Measurements from ENCODE around the gene CAPZB.
A peak's percentile ranks its signal among the peaks of the same experiment; 100 is the strongest.

CAPZB gene

DNA sequence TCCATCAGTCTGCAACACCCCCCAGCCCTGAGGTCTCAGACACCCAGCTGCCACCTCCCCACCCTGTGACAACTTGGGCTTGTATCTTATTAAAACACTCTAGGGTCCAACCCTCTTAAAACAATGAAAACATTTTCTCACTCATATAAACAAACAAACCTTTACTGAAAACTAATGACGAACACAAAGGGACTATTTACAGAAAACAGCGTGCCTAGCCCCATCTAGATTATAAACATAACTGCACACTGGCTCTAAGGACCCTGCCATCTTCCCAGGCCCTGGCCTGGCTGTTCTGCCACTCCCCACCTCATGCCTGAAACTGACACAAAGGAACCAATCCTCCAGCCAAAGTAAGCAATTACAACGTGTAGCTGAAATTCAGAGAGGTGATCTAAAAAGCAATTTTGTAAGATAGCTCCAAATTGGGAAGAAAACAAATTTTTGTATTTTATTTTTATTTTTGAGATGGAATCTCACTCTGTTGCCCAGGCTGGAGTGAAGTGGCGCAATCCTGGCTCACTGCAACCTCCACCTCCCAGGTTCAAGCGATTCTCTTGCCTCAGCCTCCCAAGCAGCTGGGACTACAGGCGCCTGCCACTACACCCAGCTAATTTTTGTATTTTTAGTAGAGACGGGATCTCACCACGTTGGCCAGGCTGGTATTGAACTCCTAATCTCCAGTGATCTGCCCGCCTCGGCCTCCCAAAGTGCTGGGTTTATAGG, 40.9 kb downstream of the CAPZB start:
- TF ChIP-seq, protein P1, sequence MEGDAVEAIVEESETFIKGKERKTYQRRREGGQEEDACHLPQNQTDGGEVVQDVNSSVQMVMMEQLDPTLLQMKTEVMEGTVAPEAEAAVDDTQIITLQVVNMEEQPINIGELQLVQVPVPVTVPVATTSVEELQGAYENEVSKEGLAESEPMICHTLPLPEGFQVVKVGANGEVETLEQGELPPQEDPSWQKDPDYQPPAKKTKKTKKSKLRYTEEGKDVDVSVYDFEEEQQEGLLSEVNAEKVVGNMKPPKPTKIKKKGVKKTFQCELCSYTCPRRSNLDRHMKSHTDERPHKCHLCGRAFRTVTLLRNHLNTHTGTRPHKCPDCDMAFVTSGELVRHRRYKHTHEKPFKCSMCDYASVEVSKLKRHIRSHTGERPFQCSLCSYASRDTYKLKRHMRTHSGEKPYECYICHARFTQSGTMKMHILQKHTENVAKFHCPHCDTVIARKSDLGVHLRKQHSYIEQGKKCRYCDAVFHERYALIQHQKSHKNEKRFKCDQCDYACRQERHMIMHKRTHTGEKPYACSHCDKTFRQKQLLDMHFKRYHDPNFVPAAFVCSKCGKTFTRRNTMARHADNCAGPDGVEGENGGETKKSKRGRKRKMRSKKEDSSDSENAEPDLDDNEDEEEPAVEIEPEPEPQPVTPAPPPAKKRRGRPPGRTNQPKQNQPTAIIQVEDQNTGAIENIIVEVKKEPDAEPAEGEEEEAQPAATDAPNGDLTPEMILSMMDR (IDR thresholded peaks at IDR 0.05; ENCODE audit: low read depth, low read length), result no peak
- no peaks in the 10 kb centered on the region for H3K9me3 ChIP-seq
- DNase-seq, result no peak
- H3K36me3 ChIP-seq, result no peaks in the 10 kb centered on the region
- H3K4me1 ChIP-seq, result peaks cover 20% of the 10 kb centered on the region
- no peak overlapping the region for H3K4me3 ChIP-seq (ENCODE audit: low read depth, low read length)
- no peaks in the 10 kb centered on the region for H3K27me3 ChIP-seq

DNA sequence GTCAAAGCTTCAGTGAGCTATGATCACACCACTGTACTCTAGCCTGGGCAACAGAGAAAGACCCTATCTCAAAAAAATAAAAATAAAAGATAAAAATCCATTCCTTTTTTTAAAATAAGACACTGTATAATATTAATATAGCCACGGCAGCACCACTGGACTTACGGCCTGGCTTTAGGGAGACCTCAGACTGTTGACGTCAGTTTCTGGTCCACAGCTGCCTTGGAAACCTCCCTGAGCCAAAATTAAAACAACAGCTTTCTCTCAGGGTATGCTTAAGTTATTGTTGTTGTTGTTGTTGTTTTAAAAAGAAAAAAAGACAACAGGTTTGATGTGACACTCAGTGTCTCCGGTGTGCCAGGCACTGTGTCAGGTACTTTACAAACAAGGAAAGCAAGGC, 42.0 kb downstream of the CAPZB start:
- no peaks in the 10 kb centered on the region for H3K36me3 ChIP-seq
- H3K27me3 ChIP-seq, result no peaks in the 10 kb centered on the region
- no peaks in the 10 kb centered on the region for H3K9me3 ChIP-seq
- TF ChIP-seq, protein P1 (IDR thresholded peaks at IDR 0.05; ENCODE audit: low read depth, low read length), result no peak
- peaks cover 19% of the 10 kb centered on the region for H3K4me1 ChIP-seq
- no peak overlapping the region for H3K4me3 ChIP-seq (ENCODE audit: low read depth, low read length)
- no peak for DNase-seq

DNA sequence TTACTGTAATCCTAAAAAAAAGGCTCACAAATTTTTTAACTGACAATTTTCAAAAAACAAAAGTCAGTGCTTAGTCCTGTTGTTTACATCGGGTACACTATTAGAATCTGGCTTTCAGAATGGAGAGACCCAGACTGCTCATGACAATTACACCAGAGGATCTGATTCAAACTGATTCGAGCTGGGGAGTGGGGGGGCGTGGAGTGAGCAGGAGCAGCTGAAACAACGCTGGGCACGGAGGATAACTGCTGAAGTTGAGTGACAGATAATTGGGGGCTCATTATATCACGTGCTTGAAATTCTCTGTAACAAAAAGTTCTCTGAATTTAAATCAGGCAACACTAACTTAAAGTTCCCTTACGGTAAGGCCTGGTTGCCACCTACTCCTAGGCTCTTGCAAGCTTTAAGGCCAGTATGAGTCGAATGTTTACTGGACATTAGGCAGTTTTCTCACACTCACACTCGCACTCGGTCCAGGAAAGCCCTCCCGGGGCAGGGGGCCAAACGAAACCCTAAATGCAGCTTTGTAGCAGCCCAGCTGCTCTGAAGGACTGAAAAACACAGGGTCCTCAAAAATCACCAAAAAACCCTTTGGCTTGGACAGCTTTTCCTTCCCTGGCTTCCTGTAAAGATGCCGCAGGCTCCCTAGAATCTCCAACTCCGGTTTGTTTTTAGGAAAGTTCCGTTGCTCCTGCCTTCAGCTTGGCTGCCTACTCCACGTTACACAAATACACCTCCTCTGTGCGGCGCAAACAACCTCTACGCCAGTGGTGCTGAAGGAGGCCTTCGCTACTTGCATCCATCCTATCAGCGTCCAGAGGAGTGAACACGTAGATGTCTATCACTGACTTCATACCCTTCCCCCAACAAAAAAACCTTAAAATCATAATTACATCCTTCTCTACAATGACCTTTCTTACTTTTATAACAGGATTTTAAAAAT, 42.9 kb downstream of the CAPZB start:
- Histone ChIP-seq H3K36me3 (no peaks in the 10 kb centered on the region), H3K4me3 (ENCODE audit: low read depth, low read length) (no peak overlapping the region), H3K4me1 (peaks cover 19% of the 10 kb centered on the region), H3K27me3 (no peaks in the 10 kb centered on the region), H3K9me3 (no peaks in the 10 kb centered on the region)
- DNase-seq, result no peak
- TF ChIP-seq, protein P1 (IDR thresholded peaks at IDR 0.05; ENCODE audit: low read depth, low read length), result no peak

DNA sequence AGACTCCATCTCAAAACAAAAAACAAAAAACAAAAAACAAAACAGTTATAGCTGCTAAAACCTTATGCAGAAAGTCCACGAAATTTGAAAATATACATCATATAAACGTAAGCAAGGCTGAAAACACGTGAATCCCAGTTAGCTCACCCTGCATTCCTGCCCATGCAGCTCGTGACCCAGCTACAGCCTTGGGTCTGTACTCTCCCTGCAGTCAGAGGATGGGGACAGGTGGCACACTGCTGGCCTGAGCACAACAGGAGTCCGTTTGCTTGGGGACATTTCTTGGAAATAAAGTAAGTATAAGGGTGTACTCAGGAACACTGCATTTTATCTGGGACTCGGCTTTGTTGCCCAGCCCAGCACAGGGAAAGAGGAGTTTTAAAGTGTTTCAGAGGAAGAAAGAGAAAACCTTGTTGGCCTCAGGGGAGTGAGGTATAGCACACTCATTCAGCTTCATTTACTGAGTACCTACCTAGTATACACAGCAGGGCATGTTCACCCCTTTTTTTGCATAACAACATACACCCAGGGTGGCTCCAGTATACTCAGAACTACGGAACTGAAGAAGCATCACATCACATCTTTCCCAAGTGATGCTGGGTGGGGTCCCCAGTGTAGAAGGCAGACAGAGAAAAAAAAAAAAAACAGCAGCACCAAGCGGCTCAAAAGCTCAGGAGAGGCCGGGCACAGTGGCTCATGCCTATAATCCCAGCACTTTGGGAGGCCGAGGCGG, 44.1 kb downstream of the CAPZB start:
- no peak for DNase-seq
- TF ChIP-seq, protein P1 (IDR thresholded peaks at IDR 0.05; ENCODE audit: low read depth, low read length), result no peak
- Histone ChIP-seq H3K27me3 (no peaks in the 10 kb centered on the region), H3K4me1 (peaks cover 19% of the 10 kb centered on the region), H3K36me3 (no peaks in the 10 kb centered on the region), H3K9me3 (no peaks in the 10 kb centered on the region), H3K4me3 (ENCODE audit: low read depth, low read length) (no peak overlapping the region)

DNA sequence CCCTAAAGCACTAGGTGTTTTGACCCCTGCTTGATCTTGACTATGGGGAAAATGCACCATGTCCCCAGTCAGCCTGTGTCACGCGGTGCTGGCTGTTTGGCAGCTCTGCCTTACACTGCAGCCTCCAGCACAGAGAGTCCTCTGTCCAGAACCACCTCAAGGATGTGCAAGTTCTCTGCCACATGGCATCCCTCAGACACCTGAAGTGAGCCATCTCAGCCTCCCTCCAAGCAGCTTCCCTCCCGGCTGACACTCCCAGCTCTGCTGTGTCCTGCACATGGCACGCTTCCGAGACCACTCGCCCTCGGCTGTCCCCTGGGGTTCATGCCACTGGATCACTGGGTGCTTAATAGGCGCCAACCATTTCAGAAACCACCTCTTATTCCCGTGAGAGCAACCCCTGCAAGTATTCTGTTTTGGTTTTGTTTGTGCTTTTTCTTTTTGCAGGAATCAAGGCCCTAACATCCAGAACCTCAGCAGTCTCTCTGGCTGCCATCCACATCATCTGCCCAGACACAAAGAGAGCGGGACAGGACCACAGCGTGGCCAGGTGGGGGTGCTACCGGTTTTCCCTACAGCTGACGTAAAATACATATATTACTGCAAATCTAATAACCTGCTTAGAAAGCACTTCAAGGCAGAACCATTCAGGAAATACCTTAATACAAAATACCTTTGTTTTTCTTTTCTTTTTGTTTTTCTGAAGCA, 45.7 kb downstream of the CAPZB start:
- no peaks in the 10 kb centered on the region for H3K36me3 ChIP-seq
- peak; percentile 49 for DNase-seq
- H3K4me1 ChIP-seq, result peaks cover 19% of the 10 kb centered on the region
- H3K4me3 ChIP-seq (ENCODE audit: low read depth, low read length), result no peak overlapping the region
- TF ChIP-seq, protein P1 (IDR thresholded peaks at IDR 0.05; ENCODE audit: low read depth, low read length), result peak; percentile 49
- no peaks in the 10 kb centered on the region for H3K27me3 ChIP-seq
- H3K9me3 ChIP-seq, result no peaks in the 10 kb centered on the region

Data from BE2C (cell line).